HEK293 (cell line): Measurements from ENCODE around the gene KCNIP4.

ENCODE experiments used
- CTCF ChIA-PET: fragments of 350-600 bp; formaldehyde crosslinking; extraction: SDS; loops from one replicate; lab custom pipeline; 2021; ENCODE audit warnings: antibody characterized with exemption; lab: Yijun Ruan, JAX
- POLR2A ChIA-PET: fragments of 300-600 bp; formaldehyde crosslinking; extraction: SDS; loops from one replicate; lab custom pipeline; 2020; ENCODE audit warnings: antibody characterized with exemption, inconsistent platforms; lab: Yijun Ruan, JAX
- H3K27ac ChIP-seq: fragments of 200-500 bp; sonication (Bioruptor generic); 2 replicates; pipeline ENCODE4 v1.5.1; 2014; ENCODE audit warnings: low read depth, low read length, control low read depth, inconsistent platforms; ENCODE audit errors: extremely low read depth
- H3K36me3 ChIP-seq, 2 experiments: fragments of 200-500 bp in 1 of 2; sonication (Bioruptor generic) in 1 of 2; 1 replicate in 1 of 2; 2 replicates in 1 of 2; pipeline ENCODE4 v1.5.1; 2014 to 2017; ENCODE audit warnings: inconsistent platforms in 2 of 2, low read length in 2 of 2; ENCODE audit not compliant: control insufficient read depth in 2 of 2, insufficient read depth in 1 of 2
- H3K4me1 ChIP-seq: fragments of 200-500 bp; sonication (Bioruptor generic); 2 replicates; pipeline ENCODE4 v1.5.1; 2014; ENCODE audit warnings: mild to moderate bottlenecking, low read length, inconsistent platforms; ENCODE audit not compliant: control insufficient read depth, insufficient read depth
- H3K4me3 ChIP-seq: 2 replicates; pipeline ENCODE4 v1.5.1; 2011; ENCODE audit warnings: low read depth, mild to moderate bottlenecking, control low read depth, low read length, moderate library complexity
- H3K9me3 ChIP-seq: fragments of 200-500 bp; sonication (Bioruptor generic); 2 replicates; pipeline ENCODE4 v1.5.1; 2014; ENCODE audit warnings: low read depth, low read length, inconsistent platforms; ENCODE audit not compliant: control insufficient read depth, insufficient read depth
- AEBP2 ChIP-seq: fragments of 450-650 bp; formaldehyde crosslinking; IDR thresholded peaks from 2 replicates; pipeline ENCODE4 v1.5.1; 2016; ENCODE audit warnings: missing biosample characterization, missing genetic modification characterization, borderline replicate concordance
- EGR2 ChIP-seq: fragments of 450-650 bp; formaldehyde crosslinking; IDR thresholded peaks from 2 replicates; pipeline ENCODE4 v1.5.1; 2016; ENCODE audit warnings: low read depth, missing biosample characterization, missing genetic modification characterization
- ELK4 ChIP-seq: IDR thresholded peaks from 2 replicates; pipeline ENCODE4 v1.6.1; 2011; ENCODE audit warnings: mild to moderate bottlenecking, low read depth, low read length, borderline replicate concordance
- HOXC10 ChIP-seq: sonication (generic); formaldehyde crosslinking; IDR thresholded peaks from 2 replicates; pipeline ENCODE4 v1.8.1; 2023; ENCODE audit warnings: mild to moderate bottlenecking, missing genetic modification reagents
- INSM2 ChIP-seq: fragments of 450-650 bp; formaldehyde crosslinking; IDR thresholded peaks from 2 replicates; pipeline ENCODE4 v1.5.1; 2016; ENCODE audit warnings: missing biosample characterization, missing genetic modification characterization
- KLF1 ChIP-seq: fragments of 450-650 bp; formaldehyde crosslinking; IDR thresholded peaks from 2 replicates; pipeline ENCODE4 v1.5.1; 2016; ENCODE audit warnings: missing biosample characterization, missing genetic modification characterization
- KLF7 ChIP-seq: fragments of 450-650 bp; formaldehyde crosslinking; IDR thresholded peaks from 2 replicates; pipeline ENCODE4 v1.5.1; 2016; ENCODE audit warnings: missing biosample characterization, missing genetic modification characterization, borderline replicate concordance
- MYNN ChIP-seq: fragments of 450-650 bp; formaldehyde crosslinking; IDR thresholded peaks from 2 replicates; pipeline ENCODE4 v1.5.1; 2016; ENCODE audit warnings: missing biosample characterization, missing genetic modification characterization, borderline replicate concordance
- PATZ1 ChIP-seq: fragments of 450-650 bp; formaldehyde crosslinking; IDR thresholded peaks from 2 replicates; pipeline ENCODE4 v1.5.1; 2016; ENCODE audit warnings: missing biosample characterization, missing genetic modification characterization
- ZBTB10 ChIP-seq: fragments of 450-650 bp; formaldehyde crosslinking; IDR thresholded peaks from 2 replicates; pipeline ENCODE4 v1.5.1; 2016; ENCODE audit warnings: missing biosample characterization, missing genetic modification characterization
- ZFP3 ChIP-seq: fragments of 450-650 bp; formaldehyde crosslinking; IDR thresholded peaks from 2 replicates; pipeline ENCODE4 v1.5.1; 2016; ENCODE audit warnings: low read depth, missing biosample characterization, missing genetic modification characterization
- ZNF155 ChIP-seq: fragments of 450-650 bp; formaldehyde crosslinking; IDR thresholded peaks from 2 replicates; pipeline ENCODE4 v1.5.1; 2016; ENCODE audit warnings: missing biosample characterization, missing genetic modification characterization
- ZNF211 ChIP-seq: fragments of 450-650 bp; formaldehyde crosslinking; IDR thresholded peaks from 2 replicates; pipeline ENCODE4 v1.5.1; 2016; ENCODE audit warnings: low read depth, missing biosample characterization, missing genetic modification characterization
- ZNF350 ChIP-seq: fragments of 450-650 bp; formaldehyde crosslinking; IDR thresholded peaks from 2 replicates; pipeline ENCODE4 v1.5.0; 2017; ENCODE audit warnings: missing biosample characterization, mild to moderate bottlenecking, missing genetic modification characterization
- ZNF658 ChIP-seq: fragments of 450-650 bp; formaldehyde crosslinking; IDR thresholded peaks from 2 replicates; pipeline ENCODE4; 2016; ENCODE audit warnings: missing biosample characterization, missing genetic modification characterization
- ZNF704 ChIP-seq: fragments of 450-650 bp; formaldehyde crosslinking; IDR thresholded peaks from 2 replicates; pipeline ENCODE4 v1.5.1; 2016; ENCODE audit warnings: missing biosample characterization, missing genetic modification characterization
- ZNF777 ChIP-seq: fragments of 450-650 bp; formaldehyde crosslinking; IDR thresholded peaks from 2 replicates; pipeline ENCODE4 v1.5.1; 2017; ENCODE audit warnings: missing biosample characterization, missing genetic modification characterization, borderline replicate concordance
- ZSCAN23 ChIP-seq: fragments of 450-650 bp; formaldehyde crosslinking; IDR thresholded peaks from 2 replicates; pipeline ENCODE4 v1.5.1; 2016; ENCODE audit warnings: missing biosample characterization, missing genetic modification characterization
- ZXDB ChIP-seq: fragments of 450-650 bp; formaldehyde crosslinking; IDR thresholded peaks from 2 replicates; pipeline ENCODE4 v1.5.1; 2016; ENCODE audit warnings: missing biosample characterization, missing genetic modification characterization

The KCNIP4 gene

GRCh38 chr4:21034728-21035127, 913.8 kb downstream of the KCNIP4 start:
- no peaks in the 10 kb centered on the region for H3K36me3 ChIP-seq
- ChIA-PET POLR2A (no interaction called here), CTCF (no interaction called here)
- H3K4me3 ChIP-seq, result no peak overlapping the region
- TF ChIP-seq ZFP3 (tag by site-specific recombination) (no peak), ZSCAN23 (tag by site-specific recombination) (no peak), ZNF777 (tag by site-specific recombination) (no peak), ZXDB (tag by site-specific recombination) (no peak), ZNF658 (no peak), ELK4 (no peak), MYNN (tag by site-specific recombination) (no peak), INSM2 (no peak), ZNF211 (tag by site-specific recombination) (no peak), AEBP2 (no peak), EGR2 (tag by site-specific recombination) (no peak), ZNF350 (tag by site-specific recombination) (no peak), ZNF155 (tag by site-specific recombination) (no peak), KLF7 (no peak), ZBTB10 (tag by site-specific recombination) (no peak), HOXC10 (CRISPR knock-in tag) (no peak), ZNF704 (no peak), PATZ1 (tag by site-specific recombination) (no peak), KLF1 (no peak)
- no peaks in the 10 kb centered on the region for H3K4me1 ChIP-seq
- no peaks in the 10 kb centered on the region for H3K9me3 ChIP-seq
- no peak overlapping the region for H3K27ac ChIP-seq
